NCI-H2227 (cell line): ENCODE results near the gene RGP1.

Experiments
- DNase-seq: peaks from one replicate; lab custom pipeline; 2025; ENCODE audit not compliant: unreplicated experiment; lab: John Stamatoyannopoulos, UW

RGP1 gene

DNA sequence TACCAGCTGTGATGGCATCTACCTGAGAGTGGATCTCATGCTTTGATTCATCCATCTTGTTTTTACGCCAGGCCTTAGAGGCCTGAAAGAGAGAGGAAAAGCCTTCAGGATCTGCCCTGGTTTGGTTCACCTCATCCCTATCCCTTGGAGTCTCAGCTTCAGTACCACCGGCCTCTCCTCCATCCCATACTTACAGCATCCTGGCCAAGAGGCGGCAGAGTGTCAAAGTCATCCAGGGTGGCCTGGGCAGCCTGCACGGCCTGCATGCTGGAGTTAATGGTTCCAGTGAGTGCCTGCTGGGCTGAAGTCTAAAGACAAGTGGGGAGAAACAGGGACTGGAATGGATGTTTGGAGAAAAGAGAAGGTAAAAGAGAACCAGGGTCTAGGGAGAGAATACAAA is 29.5 kb upstream of the RGP1 start:
- DNase-seq, result no peak

DNA sequence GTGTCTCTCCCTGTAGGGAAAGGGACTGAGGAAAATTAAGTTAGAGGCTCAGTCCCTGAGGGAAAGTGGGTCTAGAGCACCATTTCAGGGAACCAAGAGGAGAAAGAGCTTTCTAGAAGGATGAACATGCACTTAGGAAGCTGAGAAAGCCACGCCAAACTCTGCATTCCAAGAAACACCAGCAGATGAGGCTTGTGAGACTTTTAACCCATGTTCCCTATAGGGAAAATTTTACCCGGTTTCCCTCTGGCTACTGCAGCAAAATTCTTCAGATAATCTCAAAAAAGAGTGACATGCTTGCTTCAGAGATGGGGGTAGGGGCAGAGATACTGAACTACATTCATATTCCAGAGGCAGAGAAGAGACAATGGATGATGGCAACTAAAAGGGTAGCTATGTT is 25.7 kb upstream of the RGP1 start:
- no peak for DNase-seq

DNA sequence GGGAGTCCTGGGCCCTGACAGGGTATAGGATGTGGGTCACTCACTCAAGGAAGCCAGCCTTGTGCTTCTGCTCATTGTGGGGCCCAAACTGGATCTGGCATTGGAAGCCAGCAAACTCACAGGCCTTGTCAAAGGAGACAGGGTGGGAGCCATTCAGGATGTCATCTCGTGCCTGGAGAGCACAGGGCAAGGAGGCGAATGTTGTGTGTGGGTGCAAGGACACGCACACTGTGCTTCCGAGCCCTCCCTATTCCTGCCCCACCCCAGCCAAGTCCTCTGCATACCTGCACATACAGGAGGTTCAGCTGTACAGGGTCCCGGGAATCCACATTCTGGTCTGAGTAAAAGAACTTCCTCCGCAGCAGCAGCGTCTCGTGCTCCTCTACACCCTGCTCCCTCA is 25.2 kb upstream of the RGP1 start:
- DNase-seq, result no peak

DNA sequence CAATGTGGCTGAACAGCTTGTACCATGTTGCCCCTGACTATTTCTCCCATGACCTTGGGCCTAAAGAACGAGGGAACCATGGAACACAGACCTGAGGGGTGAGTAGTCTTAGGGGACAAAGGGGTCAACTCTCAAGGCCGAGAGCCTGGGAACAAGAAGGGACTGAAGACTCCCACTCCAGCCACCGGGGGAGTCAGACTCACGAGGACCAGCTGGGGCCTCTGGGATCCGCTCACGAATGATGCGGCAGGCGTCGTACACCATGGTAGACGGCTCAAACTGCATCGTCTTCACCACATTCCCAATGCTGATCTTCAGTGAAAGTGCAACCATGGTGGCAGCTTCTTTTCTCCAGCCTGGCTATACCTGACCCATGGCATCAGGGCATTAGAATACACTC is 23.7 kb upstream of the RGP1 start:
- DNase-seq, result no peak

DNA sequence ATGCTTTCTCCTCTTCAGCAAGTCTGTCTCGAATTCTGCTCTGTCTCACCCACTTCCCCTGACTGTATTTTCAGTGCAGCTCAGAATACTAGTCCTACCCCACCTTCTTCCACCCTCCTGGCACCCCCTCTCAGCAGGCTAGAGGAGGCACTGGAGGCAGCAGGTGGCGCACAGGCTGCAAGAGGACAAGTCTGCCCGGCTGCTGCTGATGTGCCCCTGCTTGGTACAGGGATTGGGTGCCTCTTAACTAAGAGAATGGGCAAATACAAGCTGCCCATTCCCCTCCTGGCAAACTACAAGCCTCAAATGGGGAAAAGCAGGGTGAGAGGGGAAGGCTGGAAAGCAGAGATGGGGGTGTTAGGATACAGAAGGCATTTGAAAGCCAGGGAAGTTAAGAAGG is 22.2 kb upstream of the RGP1 start:
- no peak for DNase-seq

DNA sequence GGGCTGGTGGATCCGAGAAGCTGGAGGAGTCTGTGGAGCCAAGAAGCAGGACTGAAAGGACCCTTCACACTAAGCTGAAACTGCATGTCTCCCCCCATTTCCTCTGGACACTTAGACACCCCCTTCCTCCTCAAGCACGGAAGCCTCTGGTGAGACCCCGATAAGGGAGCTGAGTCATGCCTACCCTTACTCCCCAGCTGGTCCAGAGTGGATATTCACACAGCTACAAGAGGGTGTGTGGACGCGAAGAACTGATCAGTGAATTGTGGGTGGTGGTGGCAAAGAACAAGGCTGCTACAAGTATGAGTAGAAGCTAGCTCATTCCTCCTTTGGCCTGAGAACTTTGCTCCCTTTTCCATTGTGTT is 21.4 kb upstream of the RGP1 start:
- no peak for DNase-seq

DNA sequence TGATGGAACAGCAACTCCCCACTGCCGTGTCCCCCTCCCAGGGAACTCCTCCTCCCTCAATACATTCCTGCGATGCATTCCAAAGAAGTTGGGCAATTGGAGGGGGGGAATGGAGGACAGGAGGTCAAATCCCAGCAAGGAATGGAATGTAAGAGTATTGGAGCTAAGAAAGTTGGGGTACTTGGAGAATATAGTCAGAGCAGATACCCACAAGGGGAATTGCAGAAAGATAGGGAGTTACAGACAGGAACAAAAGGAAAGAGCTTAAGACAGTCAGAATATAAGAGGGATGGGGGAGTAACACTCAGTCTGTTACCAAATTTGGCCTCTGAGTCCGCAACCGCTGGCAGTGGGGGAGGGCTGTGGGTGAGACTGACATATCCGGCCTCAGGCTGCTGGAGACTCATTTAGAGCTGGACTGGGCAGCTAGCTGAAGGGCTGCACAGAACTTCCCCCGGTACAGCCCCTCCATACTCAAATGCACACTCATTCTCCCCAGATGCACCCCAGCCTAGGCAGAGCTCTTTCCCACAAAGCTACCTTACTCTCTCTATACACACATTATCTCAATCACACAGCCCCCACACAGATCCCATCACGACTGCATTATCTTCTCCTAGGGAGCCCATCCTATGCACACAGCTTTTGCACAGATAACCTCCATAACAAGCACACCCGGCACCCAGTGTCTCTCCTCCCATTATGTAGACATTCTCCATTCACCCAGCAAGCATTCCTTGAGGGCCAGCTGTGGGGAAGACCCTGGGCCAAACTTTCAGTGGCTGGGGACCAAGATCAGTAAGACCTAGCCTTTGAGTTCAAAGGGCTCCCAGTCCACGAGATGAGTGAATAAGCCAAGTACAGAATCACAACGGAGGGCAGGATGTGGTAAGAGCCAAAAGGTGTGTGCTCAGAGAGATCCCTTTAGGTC is 20.8 kb upstream of the RGP1 start:
- DNase-seq, result no peak

DNA sequence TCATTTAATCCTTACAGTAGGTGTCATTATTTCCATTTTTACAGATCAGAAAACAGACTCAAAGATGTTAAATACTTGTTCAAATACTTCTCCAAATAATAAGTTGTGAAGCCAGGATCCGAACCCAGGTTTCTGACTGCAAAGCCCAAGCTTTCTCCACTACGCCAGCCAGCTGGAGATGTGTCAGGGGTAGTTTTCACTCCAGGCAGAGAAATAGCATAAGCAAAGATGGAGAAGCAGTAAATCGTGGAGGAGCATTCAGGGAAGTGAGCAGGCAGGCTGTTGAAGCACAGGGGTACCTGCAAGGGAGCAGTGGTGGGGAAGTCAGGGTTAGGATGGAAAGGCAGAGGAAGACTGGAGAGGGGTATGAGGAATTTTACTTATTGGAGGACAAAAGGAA is 20.0 kb upstream of the RGP1 start:
- DNase-seq, result no peak

DNA sequence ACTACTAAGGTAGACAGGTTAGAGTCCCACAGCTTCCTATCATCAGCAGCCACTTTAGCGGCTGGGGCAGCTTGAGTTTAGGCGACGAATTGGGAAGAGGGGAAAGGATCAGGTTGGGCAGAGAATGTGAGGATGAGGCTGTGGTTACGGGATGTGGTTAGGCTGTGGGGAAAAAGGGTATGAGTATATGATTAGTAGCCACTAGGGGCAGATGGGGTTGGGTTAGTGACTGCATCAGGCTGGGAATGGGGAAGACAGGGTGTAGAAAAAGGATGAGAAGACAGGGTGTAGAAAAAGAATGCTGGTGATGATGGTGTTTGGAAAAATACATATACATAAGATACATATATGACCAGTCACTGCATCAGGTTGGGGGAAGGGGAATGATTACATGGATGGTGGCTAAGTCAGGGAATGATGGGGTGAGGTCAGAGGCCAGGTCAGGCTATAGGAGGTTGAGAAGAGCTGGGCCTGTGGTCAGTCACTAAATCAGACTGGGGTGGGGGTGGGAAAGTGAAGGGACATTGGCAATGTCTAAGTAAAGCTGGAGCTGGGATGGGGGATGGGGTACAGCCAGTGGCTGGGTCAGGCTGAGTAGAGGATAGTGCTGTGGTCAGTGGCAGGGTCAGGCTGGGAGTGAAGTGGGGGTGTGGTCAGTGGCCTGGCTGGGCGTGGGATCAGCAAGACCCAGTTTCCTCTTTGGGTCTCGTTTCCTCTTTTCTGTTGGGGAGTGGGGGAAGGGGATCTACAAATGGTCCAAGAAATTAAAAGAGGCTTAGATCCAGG is 19.2 kb upstream of the RGP1 start:
- DNase-seq, result peak; percentile 20

DNA sequence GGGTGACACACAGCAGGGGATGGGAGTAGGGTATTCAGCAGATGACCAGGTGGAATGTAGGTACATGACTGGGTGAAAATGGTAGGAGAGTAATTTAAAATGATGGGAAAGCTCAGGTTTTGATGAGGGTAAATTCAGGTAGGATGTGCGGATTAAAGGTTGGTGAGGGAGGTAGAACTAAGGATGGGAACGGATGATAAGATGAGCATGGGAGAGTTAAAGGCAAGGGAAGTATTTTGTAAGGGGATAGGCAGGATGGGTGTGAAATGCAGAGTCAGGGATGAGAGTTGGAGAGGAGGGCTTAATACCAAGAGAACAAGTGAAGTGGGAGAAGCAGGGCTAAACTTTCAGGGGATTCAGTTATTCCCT is 18.6 kb upstream of the RGP1 start:
- no peak for DNase-seq

DNA sequence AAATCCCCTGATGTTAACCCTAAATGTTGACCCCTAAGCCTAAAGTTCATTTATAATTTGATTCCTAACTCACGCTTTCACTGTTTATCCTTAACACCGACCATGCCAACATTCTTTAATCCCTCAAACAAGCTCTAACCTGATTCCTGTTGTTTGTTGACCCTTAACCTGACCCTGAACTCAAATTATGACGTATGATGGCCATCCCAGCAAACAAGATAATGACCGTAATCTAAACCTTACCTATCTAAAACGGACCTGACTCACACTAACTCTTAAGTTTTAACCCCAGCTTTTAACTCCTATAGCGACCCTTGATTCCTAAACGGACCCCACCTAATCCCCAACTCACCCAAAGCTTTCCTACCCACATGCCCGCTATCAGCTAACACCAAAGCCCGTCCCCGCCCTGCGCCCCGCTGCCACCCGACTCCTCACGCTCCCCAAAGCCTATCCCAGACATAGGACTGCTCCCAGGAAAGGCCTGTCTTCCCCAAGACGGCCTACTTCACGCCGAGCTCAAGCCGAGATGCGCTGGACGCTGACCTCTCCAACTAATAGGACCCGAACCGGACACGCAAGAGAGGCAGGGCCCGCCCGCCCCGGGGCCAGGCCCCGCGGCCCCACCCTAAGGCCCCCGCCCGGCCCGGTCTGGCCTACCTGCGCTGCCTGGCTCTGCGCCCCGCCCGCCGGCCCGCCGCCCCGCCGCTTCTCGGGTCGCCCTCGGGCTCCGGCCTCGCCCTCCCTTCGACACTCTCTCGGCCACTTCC is 17.5 kb upstream of the RGP1 start:
- peak; percentile 39 for DNase-seq

DNA sequence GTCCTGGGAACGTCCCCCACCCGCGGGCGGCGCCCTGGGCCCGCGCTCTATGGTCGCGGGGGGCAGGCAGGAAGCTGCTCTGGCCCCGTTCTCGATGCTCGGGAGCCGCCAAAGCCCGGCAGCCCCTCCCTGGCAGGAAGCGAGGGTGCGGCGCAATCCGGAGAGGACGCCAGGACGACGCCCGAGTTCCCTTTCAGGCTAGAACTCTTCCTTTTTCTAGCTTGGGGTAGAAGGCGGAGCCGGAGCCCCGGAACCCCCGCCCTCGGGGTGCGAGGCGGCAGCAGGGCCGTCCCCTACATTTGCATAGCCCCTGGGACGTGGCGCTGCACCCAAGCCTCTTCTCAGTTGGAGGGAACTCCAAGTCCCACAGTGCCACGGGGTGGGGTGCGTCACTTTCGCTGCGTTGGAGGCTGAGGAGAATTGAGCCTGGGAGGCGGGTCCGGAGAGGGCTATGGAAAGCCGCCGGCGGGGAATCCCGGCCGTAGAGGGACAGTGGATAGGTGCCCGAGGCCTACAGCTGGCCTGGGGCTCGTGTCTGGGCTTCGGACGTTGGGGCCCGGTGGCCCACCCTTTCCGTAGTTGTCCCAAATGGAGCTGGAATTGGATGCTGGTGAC is 16.8 kb upstream of the RGP1 start, which contains the start of the genes CREB3 and TLN1:
Gene CREB3, plus strand, starts transcription at position 482 of the 615 bp plus-strand sequence. Its CDS starts 107 bp downstream, at position 589.
Gene TLN1, minus strand, starts transcription at position 11 of the 615 bp plus-strand sequence. CDS start 6,501 bp downstream, outside the sequence.
- peak; percentile 99 for DNase-seq

DNA sequence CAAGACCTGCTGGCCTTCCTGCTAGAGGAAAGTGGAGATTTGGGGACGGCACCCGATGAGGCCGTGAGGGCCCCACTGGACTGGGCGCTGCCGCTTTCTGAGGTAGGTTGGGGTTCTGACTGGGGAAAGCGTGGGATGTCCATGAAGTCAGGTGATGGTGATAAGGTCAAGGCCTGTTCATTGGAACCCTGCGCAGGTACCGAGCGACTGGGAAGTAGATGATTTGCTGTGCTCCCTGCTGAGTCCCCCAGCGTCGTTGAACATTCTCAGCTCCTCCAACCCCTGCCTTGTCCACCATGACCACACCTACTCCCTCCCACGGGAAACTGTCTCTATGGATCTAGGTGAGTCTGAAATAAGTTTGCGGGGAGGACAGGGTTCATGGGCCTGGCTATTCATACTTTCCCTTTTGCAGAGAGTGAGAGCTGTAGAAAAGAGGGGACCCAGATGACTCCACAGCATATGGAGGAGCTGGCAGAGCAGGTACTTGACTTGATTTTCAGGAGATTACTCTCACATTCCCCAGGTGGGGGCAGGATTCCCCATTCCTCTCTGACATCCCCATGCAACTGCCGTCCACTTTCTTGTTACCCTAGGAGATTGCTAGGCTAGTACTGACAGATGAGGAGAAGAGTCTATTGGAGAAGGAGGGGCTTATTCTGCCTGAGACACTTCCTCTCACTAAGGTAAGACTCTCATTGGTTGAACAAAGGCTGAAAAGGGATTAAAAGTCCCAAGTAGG is 16.1 kb upstream of the RGP1 start:
- DNase-seq, result peak; percentile 44

DNA sequence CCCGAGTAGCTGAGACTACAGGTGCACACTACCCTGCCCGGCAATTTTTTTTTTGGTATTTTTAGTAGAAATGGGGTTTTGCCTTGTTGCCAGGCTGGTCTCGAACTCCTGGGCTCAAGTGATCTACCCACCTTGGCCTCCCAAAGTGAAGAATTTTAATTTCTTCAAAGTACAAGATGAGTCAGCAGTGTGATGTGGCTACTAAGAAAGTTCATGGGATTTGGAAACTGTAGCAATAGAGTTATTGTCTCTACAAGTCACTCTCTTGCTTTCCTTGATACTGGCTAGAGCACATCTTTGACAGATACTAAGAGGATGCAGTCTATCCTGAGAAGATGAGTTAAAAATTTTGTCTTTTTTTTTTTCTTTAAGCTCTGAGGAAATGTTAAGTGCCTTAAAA is 15.0 kb upstream of the RGP1 start:
- DNase-seq, result no peak

DNA sequence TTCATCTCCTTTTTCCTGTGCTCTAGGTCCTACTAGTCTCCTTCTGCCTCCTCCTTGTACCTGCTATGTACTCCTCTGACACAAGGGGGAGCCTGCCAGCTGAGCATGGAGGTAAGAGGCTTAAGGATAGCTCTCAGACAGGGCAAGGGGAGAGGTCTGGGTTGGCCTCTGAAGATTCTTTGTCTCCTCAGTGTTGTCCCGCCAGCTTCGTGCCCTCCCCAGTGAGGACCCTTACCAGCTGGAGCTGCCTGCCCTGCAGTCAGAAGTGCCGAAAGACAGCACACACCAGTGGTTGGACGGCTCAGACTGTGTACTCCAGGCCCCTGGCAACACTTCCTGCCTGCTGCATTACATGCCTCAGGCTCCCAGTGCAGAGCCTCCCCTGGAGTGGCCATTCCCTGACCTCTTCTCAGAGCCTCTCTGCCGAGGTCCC is 12.9 kb upstream of the RGP1 start:
- DNase-seq, result peak; percentile 61

DNA sequence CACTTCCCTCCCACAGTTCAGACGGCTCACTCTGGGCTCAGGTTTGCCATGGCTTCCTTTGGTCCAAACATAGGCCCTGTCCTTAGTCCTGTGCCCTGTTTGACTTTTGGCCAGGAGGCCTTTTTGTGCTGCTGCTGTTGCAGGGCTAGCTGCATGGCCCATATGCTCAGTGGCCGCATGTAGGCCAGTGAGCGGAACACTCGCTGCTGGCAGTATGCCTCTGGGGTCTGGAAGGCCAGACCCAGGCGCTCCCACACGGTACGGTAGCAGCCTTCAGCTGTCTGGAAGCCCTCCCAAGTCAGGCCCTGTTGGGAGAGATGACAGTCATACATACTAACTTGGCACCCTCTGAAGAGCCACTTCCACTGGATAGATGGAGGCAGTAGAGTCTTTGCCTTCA is 11.9 kb upstream of the RGP1 start:
- no peak for DNase-seq

DNA sequence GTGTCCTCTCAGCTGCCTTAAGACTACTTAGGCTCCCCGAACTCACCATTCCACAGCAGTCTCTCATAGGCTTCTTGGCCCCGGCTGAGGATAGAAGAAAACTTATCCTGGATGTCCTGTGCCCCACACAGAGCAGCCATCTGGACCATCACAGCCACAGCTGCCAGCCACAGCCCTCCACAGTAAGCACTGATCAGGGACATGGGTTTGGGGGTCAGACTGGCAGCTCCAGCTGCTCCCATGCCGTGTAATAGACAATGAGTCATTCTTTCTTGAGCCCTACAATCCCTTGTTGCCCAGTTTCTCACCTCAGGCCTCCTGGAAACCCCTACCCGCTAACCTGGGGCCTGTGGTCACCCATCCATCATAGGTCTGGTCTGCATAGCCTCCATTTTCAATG is 10.9 kb upstream of the RGP1 start:
- no peak for DNase-seq

DNA sequence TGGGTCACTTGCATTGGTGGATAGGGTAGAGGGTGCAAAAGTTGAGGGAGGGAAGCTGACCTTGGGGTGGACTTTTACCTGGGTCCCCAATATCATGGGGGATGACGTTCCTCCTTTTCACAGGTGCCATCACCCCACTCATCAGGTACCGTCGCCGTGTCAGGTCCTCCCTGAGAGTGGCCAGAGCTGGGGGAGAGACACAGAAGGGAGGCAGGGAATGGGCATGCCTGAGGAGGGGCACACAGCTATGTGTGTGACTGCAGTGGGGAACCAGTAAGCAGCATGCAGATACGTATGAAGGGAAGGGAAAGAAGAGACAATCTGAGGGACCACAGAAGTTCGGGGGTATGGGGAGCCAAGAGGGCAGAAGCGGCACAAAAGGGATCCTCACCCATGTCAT is 10.2 kb upstream of the RGP1 start:
- DNase-seq, result no peak

DNA sequence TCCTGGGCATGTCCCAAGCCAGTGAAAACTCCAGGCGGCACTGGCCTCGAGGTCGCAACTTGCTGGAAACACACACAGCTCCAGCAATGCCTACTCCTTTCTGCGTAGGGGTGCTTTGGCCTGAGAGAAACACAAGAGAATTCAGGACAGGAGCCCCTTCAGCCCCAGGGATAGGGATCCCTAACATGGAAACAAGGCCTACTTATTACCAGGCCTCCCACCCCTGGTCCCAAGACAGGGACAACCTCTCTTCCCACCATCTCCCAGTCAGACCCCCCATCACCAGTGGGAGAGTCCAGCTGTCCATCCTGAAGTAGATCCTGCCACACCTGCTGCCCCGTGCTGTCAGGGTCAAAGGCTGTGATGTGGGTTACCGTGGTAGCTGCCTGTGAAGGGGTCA is 8.8 kb upstream of the RGP1 start:
- DNase-seq, result no peak

DNA sequence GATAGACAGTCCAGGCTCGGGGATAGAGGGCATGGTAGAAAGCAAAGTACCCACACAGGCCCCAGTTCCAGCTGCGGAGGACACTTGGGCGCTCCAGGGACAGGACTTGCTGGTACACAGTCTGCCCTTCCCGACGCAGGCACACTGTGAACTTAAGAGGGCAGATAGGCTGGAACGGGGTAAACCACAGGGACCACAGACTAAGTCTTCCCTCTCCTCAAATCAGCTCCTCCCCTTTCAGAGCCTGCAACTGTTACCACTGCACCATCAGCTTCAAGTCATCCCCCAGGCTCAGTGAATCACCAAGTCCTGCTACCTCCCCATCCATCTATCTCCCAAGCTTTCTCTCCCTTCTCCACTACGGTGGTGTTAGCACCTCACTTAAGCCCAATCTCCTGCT is 7.3 kb upstream of the RGP1 start:
- no peak for DNase-seq
